RKO (cell line): ENCODE data around the gene ASIC2.

Experiments
- DNase-seq: peaks from one replicate; pipeline ENCODE4 v3.0.0-alpha.2; 2016; ENCODE audit warnings: low spot score

Gene ASIC2

DNA sequence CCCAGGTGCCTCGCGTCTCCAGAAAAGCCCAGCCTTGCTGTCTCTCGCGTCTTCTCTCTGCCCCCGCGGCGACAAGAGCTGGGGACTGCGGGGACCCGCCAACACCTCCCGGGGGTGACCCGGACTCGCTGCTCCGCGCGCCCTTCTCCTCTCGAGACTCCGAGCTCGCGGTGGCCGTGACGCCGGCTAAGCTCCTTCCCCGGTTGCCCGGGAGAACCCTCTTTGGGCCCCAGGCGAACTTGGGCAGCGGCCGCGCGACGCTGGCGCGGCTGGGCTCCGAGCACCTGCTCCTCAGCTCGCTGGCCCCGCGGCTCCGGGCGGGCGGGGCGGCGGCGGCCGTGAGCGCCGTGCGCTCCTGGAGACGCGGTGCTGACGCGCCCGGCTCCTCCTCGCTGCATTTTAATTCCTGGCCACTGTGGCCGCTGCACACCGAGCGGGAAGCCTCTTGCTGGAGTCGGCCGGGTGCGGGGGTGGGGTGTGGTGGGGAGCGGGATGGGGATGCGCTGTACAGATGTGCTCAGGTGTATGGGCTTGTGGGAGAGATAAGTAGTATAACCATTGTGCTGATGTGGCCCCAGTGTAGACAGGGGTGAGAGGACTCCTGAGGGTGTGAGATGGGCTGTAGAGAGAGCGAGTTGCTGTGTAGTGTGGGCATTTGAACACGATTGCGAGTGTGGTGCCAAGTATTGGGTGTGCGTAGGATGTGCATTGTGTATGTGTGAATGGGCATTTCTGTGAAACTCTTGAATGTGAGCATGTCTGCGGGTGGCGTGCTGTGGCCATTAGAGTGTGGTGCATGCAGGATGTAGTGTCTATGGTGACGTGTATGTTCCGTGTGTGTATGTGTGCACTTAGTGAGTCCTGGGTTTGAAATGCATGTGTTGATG is at the start of gene ASIC2:
TSS of gene ASIC2 (minus strand) at position 315 of the 887 bp plus-strand sequence.
- no peak for DNase-seq

- no peak for DNase-seq
These were observed 48.9 kb upstream of the ASIC2 start for GRCh38 chr17:33342025-33342424.

GRCh38 chr17:33338242-33338641 is 45.1 kb upstream of the ASIC2 start:
- no peak for DNase-seq

DNA sequence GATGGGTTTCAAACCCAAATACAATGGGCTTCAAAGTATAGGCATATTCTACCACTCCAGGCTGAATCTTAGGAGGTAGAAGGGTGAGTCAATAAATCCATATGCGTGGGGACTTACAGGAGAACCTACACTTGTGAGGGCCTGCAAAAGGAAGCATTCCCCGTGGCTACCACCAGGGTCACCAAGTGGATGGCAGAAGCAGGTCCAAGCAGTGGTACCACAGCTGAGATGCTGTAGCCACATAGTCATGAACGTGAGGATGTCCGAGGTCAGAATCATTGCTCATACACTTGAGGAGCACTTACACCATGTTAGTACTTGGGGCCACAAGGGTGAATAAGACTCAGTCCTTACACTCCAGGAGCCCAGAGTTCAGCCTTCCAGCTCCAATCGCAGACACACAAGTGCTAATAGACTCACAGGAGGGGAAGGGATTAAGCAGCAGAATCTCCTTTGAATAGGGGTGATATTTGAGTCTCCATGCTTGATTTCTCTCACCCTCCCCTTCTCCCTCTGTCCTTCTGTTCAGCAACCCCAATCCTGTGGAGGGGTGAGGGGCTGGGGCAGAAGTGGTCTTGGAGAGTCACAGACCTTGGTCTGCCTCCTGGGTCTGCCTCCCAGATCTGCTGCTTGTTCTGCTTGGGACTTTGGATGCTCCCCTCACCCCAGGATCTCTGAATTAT is 42.5 kb upstream of the ASIC2 start:
- peak; percentile 7 for DNase-seq

DNA sequence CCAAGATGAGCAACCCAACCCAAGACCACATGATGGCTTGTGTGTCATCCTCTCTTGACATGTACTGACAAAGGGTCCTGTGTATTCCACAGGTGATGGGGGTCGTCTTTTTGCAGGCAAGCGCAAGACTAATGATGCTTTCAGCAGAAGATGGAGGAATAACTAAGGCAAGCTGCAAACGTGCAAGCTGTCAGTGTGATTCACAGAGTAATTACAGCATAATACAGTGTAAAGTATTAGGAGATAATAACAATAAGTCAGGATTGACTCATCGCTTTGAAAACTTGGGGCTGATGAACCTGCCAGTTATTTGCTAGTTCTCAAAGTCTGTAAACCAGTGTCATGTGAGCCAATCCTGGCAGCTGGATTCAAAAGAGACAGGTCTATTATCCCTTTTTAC is 41.6 kb upstream of the ASIC2 start:
- no peak for DNase-seq

DNA sequence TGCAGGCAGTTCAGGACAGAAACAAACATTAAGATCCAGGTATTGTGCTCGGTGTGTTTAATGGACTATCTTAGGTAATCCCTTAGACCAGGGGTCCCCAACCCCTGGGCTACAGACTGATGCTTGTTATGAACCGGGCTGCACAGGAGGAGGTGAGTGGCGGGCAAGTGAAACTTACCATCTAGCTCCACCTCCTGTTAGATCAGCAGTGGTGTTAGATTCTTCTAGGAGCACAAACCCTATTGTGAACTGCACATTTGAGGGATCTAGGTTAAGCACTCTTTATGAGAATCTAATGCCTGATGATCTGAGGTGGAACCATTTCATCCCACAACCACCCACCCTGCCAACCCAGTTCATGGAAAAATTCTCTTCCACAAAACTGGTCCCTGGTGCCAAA is 37.8 kb upstream of the ASIC2 start:
- DNase-seq: peak; percentile 18

GRCh38 chr17:33328129-33328528 is 35.0 kb upstream of the ASIC2 start:
- DNase-seq: peak; percentile 15

- DNase-seq: no peak
These were observed 31.6 kb upstream of the ASIC2 start for GRCh38 chr17:33324736-33325135.

- no peak for DNase-seq
These were observed 29.0 kb upstream of the ASIC2 start for GRCh38 chr17:33322063-33322462.

GRCh38 chr17:33318241-33318640 is 25.1 kb upstream of the ASIC2 start:
- DNase-seq: no peak

DNA sequence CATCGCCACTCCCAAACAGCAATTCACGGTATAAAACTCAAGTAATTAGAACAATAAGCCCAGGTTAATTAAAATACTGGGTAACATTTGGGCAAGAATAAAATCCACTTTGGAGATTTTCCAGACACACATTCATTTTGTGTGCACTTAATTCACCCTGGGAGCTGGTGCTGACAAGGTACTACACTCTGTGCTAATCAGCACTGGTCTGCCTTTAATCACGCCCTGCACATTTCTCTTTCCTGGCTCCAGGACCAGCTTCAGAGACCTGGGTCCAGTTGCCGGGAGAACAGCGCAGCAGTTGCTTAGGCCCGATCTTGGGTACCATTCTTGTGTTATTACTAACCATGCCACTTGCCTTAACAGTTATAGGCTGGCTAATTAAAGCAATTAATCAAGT is 23.7 kb upstream of the ASIC2 start:
- no peak for DNase-seq

DNA sequence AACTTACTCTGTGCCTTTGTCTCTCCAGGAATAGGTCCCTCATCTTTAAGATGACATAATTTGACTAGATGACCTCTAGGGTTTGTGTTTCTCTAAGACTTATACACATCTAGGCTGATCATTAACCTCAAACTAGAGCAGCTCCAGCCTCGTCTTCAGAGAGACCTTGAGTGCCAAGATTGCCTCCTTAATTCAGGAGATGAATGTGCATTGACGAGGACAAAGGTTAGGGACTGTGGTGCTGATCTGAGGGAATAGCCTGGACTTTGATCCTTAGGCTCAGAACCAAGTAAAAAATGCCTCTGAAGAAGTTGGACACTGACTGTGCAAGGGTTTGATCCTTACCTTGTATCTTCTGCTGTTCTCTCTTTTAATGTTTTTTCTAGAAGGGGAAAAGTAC is 17.2 kb upstream of the ASIC2 start:
- DNase-seq: no peak

GRCh38 chr17:33303254-33303653 is 10.2 kb upstream of the ASIC2 start:
- DNase-seq: no peak

DNA sequence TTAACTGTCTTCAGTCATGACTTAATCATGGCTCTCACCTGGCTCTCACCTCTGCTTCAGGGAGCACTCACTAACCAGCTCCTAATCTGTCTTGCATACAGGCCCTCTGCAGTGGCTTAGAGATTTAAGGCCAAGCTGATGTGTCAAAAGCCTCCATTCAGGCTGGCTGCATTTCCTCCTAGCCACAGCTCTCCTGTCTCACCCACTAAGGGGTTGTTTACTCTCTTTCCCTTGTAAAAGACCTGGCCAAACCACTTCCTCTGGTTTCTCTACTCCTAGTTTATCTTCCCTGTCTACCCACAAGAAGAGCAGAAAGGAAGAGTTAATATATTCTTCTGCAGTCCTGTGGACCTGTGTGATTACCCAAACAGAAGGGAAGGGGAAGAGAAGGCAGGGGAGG is 9.3 kb upstream of the ASIC2 start:
- no peak for DNase-seq

GRCh38 chr17:33300241-33300640 is 7.1 kb upstream of the ASIC2 start:
- DNase-seq: no peak

GRCh38 chr17:33299115-33299514 is 6.0 kb upstream of the ASIC2 start:
- DNase-seq: no peak

- no peak for DNase-seq
These were observed 4.5 kb upstream of the ASIC2 start for GRCh38 chr17:33297643-33298042.

DNA sequence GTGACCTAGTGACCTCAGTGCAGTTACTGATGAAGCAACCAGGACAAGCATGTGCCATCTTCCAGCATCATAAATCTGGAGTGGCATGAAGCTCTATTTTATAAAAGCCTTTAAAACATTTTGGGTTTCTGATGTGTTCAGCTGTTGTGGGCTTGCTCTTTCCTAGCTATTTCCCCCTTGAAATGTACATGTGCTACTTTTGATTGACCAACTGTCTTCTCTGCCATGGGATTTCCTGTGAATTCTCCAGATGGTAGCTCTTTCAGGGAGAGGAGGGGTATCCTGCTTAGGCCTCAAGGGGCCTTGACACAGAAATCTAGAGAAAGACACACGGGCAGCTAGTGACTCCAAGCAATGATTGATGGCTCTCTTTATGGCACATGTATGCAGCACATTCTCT is 1.9 kb upstream of the ASIC2 start:
- DNase-seq: no peak

DNA sequence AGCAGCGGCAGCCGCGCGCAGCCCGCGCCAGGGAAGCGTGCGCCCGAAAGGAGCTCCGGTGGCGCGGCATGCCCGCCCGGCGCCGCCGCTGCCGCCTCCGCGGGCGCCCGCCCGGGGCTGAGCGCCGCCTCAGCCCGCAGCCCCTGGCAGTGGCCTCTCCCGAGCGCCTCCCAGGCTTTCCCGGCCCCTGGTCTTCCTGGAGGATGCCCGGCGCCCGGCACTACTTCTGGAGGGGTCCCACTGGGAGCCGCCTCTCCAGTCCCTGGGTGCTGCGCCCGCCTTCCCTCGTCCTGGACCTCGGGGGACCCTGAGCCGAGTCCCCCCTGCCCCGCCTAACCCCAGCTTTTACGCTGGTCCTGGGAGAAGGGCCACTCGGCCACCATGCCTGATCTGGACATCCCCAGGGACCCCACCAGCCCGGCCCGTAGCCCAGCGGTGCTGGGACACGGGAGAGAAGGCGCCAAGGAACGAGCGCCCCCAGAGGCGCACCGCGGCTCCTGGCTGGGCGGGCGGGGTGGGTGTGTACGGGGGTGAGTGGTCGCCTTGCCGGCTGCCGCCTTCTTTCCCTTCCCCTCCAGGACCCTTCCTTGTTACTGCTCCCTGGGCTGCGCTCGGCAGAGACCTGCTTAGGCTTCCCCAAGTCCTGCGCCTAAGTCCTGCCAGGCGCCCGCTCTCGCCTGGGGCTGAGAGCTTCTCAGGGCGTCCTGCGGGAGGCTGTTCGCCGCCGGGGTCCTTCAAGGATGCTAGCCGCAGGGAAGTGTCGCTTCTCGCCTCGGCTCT is 704 bp downstream of the ASIC2 start:
- DNase-seq: no peak

DNA sequence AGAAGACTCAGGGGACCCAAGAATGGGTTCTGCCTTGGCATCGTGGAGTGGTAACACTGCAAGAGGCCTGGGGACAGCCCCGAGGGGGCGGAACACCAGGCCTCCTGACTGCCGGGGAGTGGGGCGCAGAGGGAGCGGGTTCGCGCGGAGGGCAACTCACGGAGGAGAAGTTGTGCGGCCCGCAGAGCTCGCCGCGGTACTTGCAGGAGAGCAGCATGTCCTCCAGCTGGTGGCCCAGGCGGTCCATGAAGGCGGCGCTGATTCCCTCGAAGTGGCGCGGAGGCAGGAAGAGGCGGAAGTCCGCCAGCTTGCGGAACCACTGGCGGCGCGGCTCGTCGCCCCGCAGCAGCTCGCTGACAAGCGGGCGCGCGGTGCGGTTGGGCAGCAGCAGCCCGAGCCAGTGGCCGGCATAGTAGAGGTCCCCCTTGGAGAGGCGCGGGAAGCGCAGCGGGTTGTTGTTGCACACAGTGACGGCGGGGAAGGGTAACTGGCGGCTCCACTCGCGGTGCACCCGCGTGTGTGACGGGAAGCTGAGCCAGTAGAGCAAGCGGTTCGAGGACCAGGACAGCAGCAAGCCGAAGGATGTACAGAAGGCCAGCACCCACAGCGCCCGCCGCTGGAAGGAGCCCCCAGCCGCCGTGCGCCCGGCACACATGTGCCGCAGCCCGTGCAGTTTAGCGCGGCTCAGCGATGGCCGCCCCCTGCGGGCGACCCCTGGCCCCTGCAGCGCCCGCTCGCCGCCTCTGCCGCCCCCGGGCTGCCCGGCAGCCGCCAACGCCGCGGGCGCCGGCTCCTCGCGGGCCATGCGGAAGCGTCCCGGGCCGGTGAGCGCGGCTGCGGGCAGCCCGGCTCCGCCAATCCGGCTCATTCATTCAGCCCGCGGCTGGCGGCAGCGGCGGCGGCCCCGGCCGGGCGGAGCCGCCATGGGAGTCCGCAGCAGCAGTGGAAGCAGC is 1.6 kb downstream of the ASIC2 start:
- no peak for DNase-seq

DNA sequence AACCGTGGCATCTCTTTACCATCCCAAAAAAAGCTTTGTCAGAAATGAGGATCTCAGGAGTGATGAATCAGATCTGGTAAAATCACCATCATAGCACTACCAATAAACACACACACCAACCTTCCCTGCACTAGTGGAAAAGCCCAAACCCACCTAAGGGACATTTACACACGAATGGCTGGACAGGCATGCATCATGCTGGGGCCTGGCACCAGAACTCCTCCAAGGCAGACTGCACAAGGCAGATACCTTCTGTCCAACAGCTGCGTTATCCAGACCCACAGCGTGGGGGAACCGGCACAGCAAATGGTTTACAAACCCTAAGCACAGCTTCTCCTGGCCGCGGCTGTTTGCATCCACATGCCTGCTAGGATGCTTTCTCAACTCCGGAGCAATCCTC is 2.8 kb downstream of the ASIC2 start:
- DNase-seq: no peak

GRCh38 chr17:33288954-33289353 is 4.1 kb downstream of the ASIC2 start:
- no peak for DNase-seq
